PC-9 (cell line): ENCODE results near the gene UCP3.

ENCODE experiments used
- CTCF ChIP-seq: fragments of 200-600 bp; sonication (generic); conservative IDR thresholded peaks from 2 replicates; pipeline ENCODE4 v1.6.1; 2017; ENCODE audit warnings: mixed run types, antibody characterized with exemption, mild to moderate bottlenecking, moderate library complexity
- EZH2 ChIP-seq: fragments of 200-600 bp; sonication (generic); IDR thresholded peaks from 2 replicates; pipeline ENCODE4 v1.8.0; 2017; ENCODE audit warnings: antibody characterized with exemption, low read depth

- TF ChIP-seq CTCF (no peak), EZH2 (no peak)
Measured at GRCh38 chr11:73976451-73977151, 32.3 kb downstream of the UCP3 start.
